Fibroblast of peridontal ligament (primary cell): ENCODE results near the gene PRICKLE1.

Experiments
- DNase-seq: peaks from one replicate; pipeline ENCODE4 v3.0.0-alpha.2; 2010; ENCODE audit errors: extremely low read depth

PRICKLE1 gene

GRCh38 chr12:42450248-42450647, 139.3 kb downstream of the PRICKLE1 start:
- no peak for DNase-seq

GRCh38 chr12:42448841-42449240, 140.7 kb downstream of the PRICKLE1 start:
- DNase-seq, result no peak

- peak; percentile 21 for DNase-seq
Observed at GRCh38 chr12:42447371-42447786, 142.2 kb downstream of the PRICKLE1 start.

GRCh38 chr12:42446761-42447160, 142.8 kb downstream of the PRICKLE1 start:
- DNase-seq, result no peak

GRCh38 chr12:42445891-42446290, 143.7 kb downstream of the PRICKLE1 start:
- no peak for DNase-seq

- DNase-seq, result no peak
Observed at GRCh38 chr12:42444192-42444943, 145.2 kb downstream of the PRICKLE1 start.

- no peak for DNase-seq
Observed at GRCh38 chr12:42442888-42443287, 146.7 kb downstream of the PRICKLE1 start.

- DNase-seq, result no peak
Observed at GRCh38 chr12:42442311-42442759, 147.2 kb downstream of the PRICKLE1 start.

- no peak for DNase-seq
Observed at GRCh38 chr12:42440608-42441007, 148.9 kb downstream of the PRICKLE1 start.

GRCh38 chr12:42432517-42433140, 156.9 kb downstream of the PRICKLE1 start:
- no peak for DNase-seq

GRCh38 chr12:42428850-42429249, 160.7 kb downstream of the PRICKLE1 start:
- no peak for DNase-seq

GRCh38 chr12:42426746-42427145, 162.8 kb downstream of the PRICKLE1 start:
- no peak for DNase-seq

GRCh38 chr12:42422785-42423184, 166.8 kb downstream of the PRICKLE1 start:
- DNase-seq, result no peak

GRCh38 chr12:42421844-42422779, 167.4 kb downstream of the PRICKLE1 start:
- peak; percentile 79 for DNase-seq

GRCh38 chr12:42420395-42420794, 169.2 kb downstream of the PRICKLE1 start:
- no peak for DNase-seq

- DNase-seq, result no peak
Observed at GRCh38 chr12:42410340-42410739, 179.2 kb downstream of the PRICKLE1 start.

GRCh38 chr12:42409471-42409870, 180.1 kb downstream of the PRICKLE1 start:
- no peak for DNase-seq

GRCh38 chr12:42407306-42407705, 182.2 kb downstream of the PRICKLE1 start:
- peak; percentile 19 for DNase-seq
